IMR-90 (cell line): ENCODE data around the gene SRC. TPM values are rescaled to one million over a fixed set of nuclear protein-coding genes. Genes with fewer than 3 reads are reported as not detected.
A peak's percentile ranks its signal among the peaks of the same experiment; 100 is the strongest.

ENCODE experiments used
- ATAC-seq: fragments of 200-7000 bp; cut with Tn5 transposase; 2 replicates; pipeline ENCODE4 v1.9.1; 2020; ENCODE audit warnings: low read depth, mild to moderate bottlenecking, moderate library complexity
- BruUV-seq: library from RNA; stranded (reverse); fragments of 400-500 nt; replicated peaks from 2 replicates; lab custom pipeline; 2021; lab: Mats Ljungman, UMichigan
- CTCF ChIA-PET: fragments of 300-600 bp; formaldehyde crosslinking; extraction: SDS; loops from one replicate; lab custom pipeline; 2021; ENCODE audit warnings: antibody characterized with exemption; lab: Yijun Ruan, JAX
- POLR2A ChIA-PET: fragments of 300-600 bp; sonication (Branson Sonifier 250); formaldehyde crosslinking; loops from one replicate; lab custom pipeline; 2022; ENCODE audit warnings: antibody characterized with exemption; ENCODE audit not compliant: unreplicated experiment; lab: Charles Lee
- DNase-seq: peaks from one replicate; pipeline ENCODE4 v3.0.0; 2013
- H2AFZ ChIP-seq: replicated peaks from 2 replicates; pipeline ENCODE3; 2013; ENCODE audit warnings: low read length, mild to moderate bottlenecking; ENCODE audit not compliant: poor library complexity
- H2AK5ac ChIP-seq: 2 replicates; pipeline ENCODE4 v1.6.1; 2013; ENCODE audit warnings: low read depth, low read length, inconsistent platforms
- H2AK9ac ChIP-seq: replicated peaks from 2 replicates; pipeline ENCODE3; 2013; ENCODE audit warnings: mild to moderate bottlenecking, low read depth, low read length, moderate library complexity; ENCODE audit not compliant: poor library complexity
- H2BK120ac ChIP-seq: 2 replicates; pipeline ENCODE4 v1.6.1; 2013; ENCODE audit warnings: low read depth, low read length, inconsistent platforms
- H2BK15ac ChIP-seq: 3 replicates; pipeline ENCODE4 v1.6.1; 2013; ENCODE audit warnings: low read depth, low read length, inconsistent platforms
- H2BK20ac ChIP-seq: 2 replicates; pipeline ENCODE4 v1.6.1; 2013; ENCODE audit warnings: low read depth, mild to moderate bottlenecking, inconsistent platforms, low read length, moderate library complexity
- H2BK5ac ChIP-seq: 2 replicates; pipeline ENCODE4 v1.6.1; 2013; ENCODE audit warnings: mild to moderate bottlenecking, low read depth, low read length, inconsistent platforms; ENCODE audit not compliant: poor library complexity, severe bottlenecking
- H3K14ac ChIP-seq: replicated peaks from 2 replicates; pipeline ENCODE4 v1.6.1; 2013; ENCODE audit warnings: low read depth, low read length, inconsistent platforms
- H3K18ac ChIP-seq: 2 replicates; pipeline ENCODE4 v1.6.1; 2013; ENCODE audit warnings: low read depth, low read length, control low read depth
- H3K23ac ChIP-seq: 2 replicates; pipeline ENCODE4 v1.6.1; 2013; ENCODE audit warnings: low read depth, low read length, inconsistent platforms
- H3K27ac ChIP-seq: 2 replicates; pipeline ENCODE4 v1.5.1; 2013; ENCODE audit warnings: mild to moderate bottlenecking, control low read depth, low read length; ENCODE audit not compliant: insufficient read depth
- H3K27me3 ChIP-seq: 2 replicates; pipeline ENCODE4 v1.6.1; 2013; ENCODE audit warnings: low read length; ENCODE audit not compliant: control insufficient read depth, insufficient read depth
- H3K36me3 ChIP-seq: 2 replicates; pipeline ENCODE4 v1.6.1; 2013; ENCODE audit warnings: low read length, mixed read lengths; ENCODE audit not compliant: control insufficient read depth, insufficient read depth
- H3K4ac ChIP-seq: 2 replicates; pipeline ENCODE4 v1.6.1; 2013; ENCODE audit warnings: low read depth, low read length, inconsistent platforms
- H3K4me1 ChIP-seq: 2 replicates; pipeline ENCODE4 v1.6.1; 2013; ENCODE audit warnings: low read length, mixed read lengths; ENCODE audit not compliant: control insufficient read depth, insufficient read depth
- H3K4me2 ChIP-seq: 2 replicates; pipeline ENCODE4 v1.6.1; 2013; ENCODE audit warnings: low read depth, mild to moderate bottlenecking, control low read depth, low read length, moderate library complexity
- H3K4me3 ChIP-seq: 2 replicates; pipeline ENCODE4 v1.5.1; 2013; ENCODE audit warnings: low read depth, mild to moderate bottlenecking, control low read depth, low read length, moderate library complexity; ENCODE audit not compliant: insufficient read depth
- H3K56ac ChIP-seq: 2 replicates; pipeline ENCODE4 v1.6.1; 2013; ENCODE audit warnings: low read length, inconsistent platforms; ENCODE audit not compliant: insufficient read depth; ENCODE audit errors: extremely low read depth
- H3K79me1 ChIP-seq, 2 experiments: 2 replicates each; pipeline ENCODE4 v1.6.1; 2013; ENCODE audit warnings: low read length in 2 of 2, inconsistent platforms in 1 of 2, low read depth in 1 of 2
- H3K9ac ChIP-seq: 2 replicates; pipeline ENCODE4 v1.6.1; 2013; ENCODE audit warnings: low read depth, low read length, control low read depth
- H3K9me1 ChIP-seq: 2 replicates; pipeline ENCODE4 v1.6.1; 2013; ENCODE audit warnings: low read length, inconsistent platforms; ENCODE audit not compliant: insufficient read depth
- H3K9me3 ChIP-seq: 2 replicates; pipeline ENCODE4 v1.6.1; 2013; ENCODE audit warnings: low read length; ENCODE audit not compliant: control insufficient read depth, insufficient read depth
- H4K20me1 ChIP-seq: 2 replicates; pipeline ENCODE4 v1.6.1; 2013; ENCODE audit warnings: low read length, inconsistent platforms; ENCODE audit not compliant: insufficient read depth
- H4K5ac ChIP-seq: 2 replicates; pipeline ENCODE4 v1.6.1; 2013; ENCODE audit warnings: mild to moderate bottlenecking, low read depth, low read length, control low read depth
- H4K8ac ChIP-seq, 2 experiments: 2 replicates each; pipeline ENCODE4 v1.6.1; 2013; ENCODE audit warnings: low read depth in 2 of 2, low read length in 2 of 2, control low read depth in 1 of 2, inconsistent platforms in 1 of 2
- H4K91ac ChIP-seq: 2 replicates; pipeline ENCODE4 v1.6.1; 2013; ENCODE audit warnings: low read depth, low read length, inconsistent platforms; ENCODE audit not compliant: insufficient read depth
- BHLHE40 ChIP-seq: fragments of 150-350 bp; IDR thresholded peaks from 2 replicates; pipeline ENCODE4 v1.6.1; 2016; ENCODE audit warnings: mild to moderate bottlenecking, low read depth, low read length
- CEBPB ChIP-seq: IDR thresholded peaks from 2 replicates; pipeline ENCODE4 v1.6.1; 2012; ENCODE audit warnings: low read depth, low read length, improper control_type of control experiment
- CHD1 ChIP-seq: IDR thresholded peaks from 2 replicates; pipeline ENCODE4 v1.6.1; 2012; ENCODE audit warnings: low read depth, low read length, improper control_type of control experiment
- MAFK ChIP-seq: IDR thresholded peaks from 2 replicates; pipeline ENCODE4 v1.6.1; 2012; ENCODE audit warnings: low read depth, low read length, improper control_type of control experiment
- MAZ ChIP-seq: IDR thresholded peaks from 2 replicates; pipeline ENCODE4 v1.6.1; 2012; ENCODE audit warnings: low read depth, mild to moderate bottlenecking, low read length, improper control_type of control experiment, moderate library complexity, borderline replicate concordance
- MXI1 ChIP-seq: IDR thresholded peaks from 2 replicates; pipeline ENCODE4 v1.6.1; 2012; ENCODE audit warnings: low read depth, mild to moderate bottlenecking, low read length, moderate library complexity, borderline replicate concordance
- NFE2L2 ChIP-seq: fragments of 150-350 bp; IDR thresholded peaks from 2 replicates; pipeline ENCODE4 v1.6.1; 2016; ENCODE audit warnings: low read depth, mild to moderate bottlenecking, low read length
- POLR2A ChIP-seq: IDR thresholded peaks from 2 replicates; pipeline ENCODE4 v1.6.1; 2012; ENCODE audit warnings: mild to moderate bottlenecking, low read depth, low read length
- RAD21 ChIP-seq: IDR thresholded peaks from 2 replicates; pipeline ENCODE4 v1.6.1; 2012; ENCODE audit warnings: low read length, improper control_type of control experiment
- RCOR1 ChIP-seq: IDR thresholded peaks from 2 replicates; pipeline ENCODE4 v1.6.1; 2012; ENCODE audit warnings: mild to moderate bottlenecking, low read length, improper control_type of control experiment; ENCODE audit not compliant: insufficient replicate concordance
- RFX5 ChIP-seq: IDR thresholded peaks from 2 replicates; pipeline ENCODE4 v1.8.0; 2012; ENCODE audit warnings: low read depth, mild to moderate bottlenecking, low read length, moderate library complexity
- USF2 ChIP-seq: fragments of 150-350 bp; IDR thresholded peaks from 2 replicates; pipeline ENCODE4 v1.6.1; 2017; ENCODE audit warnings: mild to moderate bottlenecking, antibody characterized with exemption, low read length, low read depth
- WGBS, 2 experiments: methylation state at CpG; one replicate each; pipeline versions ENCODE4 v1.1.5 to v1.1.7; 2013; ENCODE audit warnings: missing lambda C conversion rate in 2 of 2; ENCODE audit not compliant: insufficient read length in 1 of 2; ENCODE audit errors: extremely low coverage in 2 of 2; 5-methylcytosine and 5-hydroxymethylcytosine counted together
- dilution Hi-C: fragments of 300-500 bp; cut with HindIII; formaldehyde crosslinking; loops from one replicate; pipeline ENCODE4 v1.14.3; 2018; ENCODE audit warnings: low sequenced_read_pairs; ENCODE audit not compliant: unreplicated experiment
- in situ Hi-C: fragments of 300-500 bp; cut with MboI; formaldehyde crosslinking; loops from 3 replicates; pipeline ENCODE4 v1.14.3; 2019; ENCODE audit warnings: low sequenced_read_pairs, inconsistent platforms, mixed read lengths
- intact Hi-C: fragments of 100-400 bp; cut with micrococcal nuclease; formaldehyde crosslinking; loops from 2 replicates; pipeline ENCODE4 v1.10.0; 2022
- polyA plus RNA-seq, 3 experiments: library from polyadenylated mRNA; depleted of rRNA; stranded (reverse); fragments of >200 nt; gene quantifications; 2 replicates each; pipeline ENCODE4 v1.2.3, GENCODE V29; 2012; ENCODE audit warnings: low replicate concordance in 1 of 3
- total RNA-seq: library from RNA; depleted of rRNA; stranded (reverse); fragments of >200 nt; gene quantifications from 2 replicates; pipeline ENCODE4 v1.2.3, GENCODE V29; 2012

SRC gene
- total and polyA plus RNA-seq, 2 of the 4 experiments (the other 2 are of a cell fraction): 7.0 to 24.2 TPM

DNA sequence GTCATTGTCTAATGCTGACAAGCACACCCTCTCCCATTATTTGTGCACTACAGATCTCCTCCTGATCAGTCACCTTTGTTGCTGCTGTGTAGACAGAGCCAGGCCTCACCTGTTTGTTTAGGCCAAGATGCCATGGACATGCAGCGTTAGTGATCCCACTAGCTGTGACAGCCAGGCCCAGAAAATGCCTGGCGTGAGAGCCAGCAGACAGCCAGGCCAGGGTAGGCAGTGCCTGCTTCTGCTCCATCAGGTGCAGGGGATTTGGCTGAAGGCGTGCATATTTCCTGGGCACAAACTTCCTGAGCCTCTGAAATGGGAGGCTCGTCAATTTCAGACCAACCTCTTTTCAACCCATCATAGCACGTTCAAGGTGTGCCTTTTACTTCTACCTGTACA lies 29.2 kb upstream of the SRC start:
- no peak overlapping the region for H4K91ac ChIP-seq
- no peaks in the 10 kb centered on the region for H3K27me3 ChIP-seq
- no peak overlapping the region for H3K4me2 ChIP-seq
- POLR2A ChIA-PET: no interaction called here
- 92% methylated on average over 2 of the region's 5 CpGs; no CpG with 5 or more reads in 1 of the 2 experiments for WGBS, 2 experiments
- BruUV-seq: TSS peak; percentile 85
- no peak overlapping the region for H2BK120ac ChIP-seq
- peaks cover 3% of the 10 kb centered on the region; the same call in 1 of the 2 replicates for H4K20me1 ChIP-seq
- H2BK15ac ChIP-seq: no peak overlapping the region
- H4K8ac ChIP-seq: no peak overlapping the region
- no peak overlapping the region for H3K4ac ChIP-seq
- no peak overlapping the region for H3K4me3 ChIP-seq
- no peak overlapping the region for H3K9ac ChIP-seq
- H3K14ac ChIP-seq: no peak overlapping the region
- H3K23ac ChIP-seq: no peak overlapping the region
- ATAC-seq (no peak), DNase-seq (no peak)
- intact Hi-C loops (no loop called here), dilution Hi-C loops (no loop called here), in situ Hi-C loops (no loop called here)
- no peak overlapping the region; the same call in 1 of the 2 replicates for H2AK5ac ChIP-seq
- no peaks in the 10 kb centered on the region for H3K9me3 ChIP-seq
- H4K5ac ChIP-seq: no peak overlapping the region
- no peak overlapping the region for H3K56ac ChIP-seq
- H2BK20ac ChIP-seq: no peak overlapping the region
- H3K27ac ChIP-seq: no peak overlapping the region
- no peak overlapping the region for H3K18ac ChIP-seq
- peaks cover 33% of the 10 kb centered on the region for H3K4me1 ChIP-seq
- no peak overlapping the region for H2AK9ac ChIP-seq
- H2BK5ac ChIP-seq: no peak overlapping the region
- H2AFZ ChIP-seq: no peak overlapping the region
- peaks cover 21 to 51% of the 10 kb centered on the region in 2 experiments for H3K79me1 ChIP-seq
- TF ChIP-seq RFX5 (no peak), USF2 (no peak), BHLHE40 (no peak), MXI1 (no peak), MAFK (no peak), POLR2A (no peak), CEBPB (no peak), MAZ (no peak), NFE2L2 (no peak), RAD21 (no peak), RCOR1 (no peak), CHD1 (no peak)
- H3K9me1 ChIP-seq: peaks cover 37% of the 10 kb centered on the region
- H3K36me3 ChIP-seq: peaks cover 23% of the 10 kb centered on the region
- CTCF ChIA-PET: no interaction called here
